Stimulated activated naive CD8-positive, alpha-beta T cell treated with anti-CD3 and anti-CD28 coated beads, Interleukin-15, amount 100 ng/mL, for 72 hours (primary cell): ENCODE data around the gene CELF1.

ENCODE experiments used
- ATAC-seq: fragments of 150-1000 bp; cut with Tn5 transposase; 2 replicates; pipeline ENCODE4 v1.10.0; 2021; ENCODE audit warnings: mild to moderate bottlenecking, moderate library complexity
- DNase-seq, 2 donors: peaks; one replicate each; pipeline ENCODE4 v3.0.0; 2021 to 2022
- H3K27ac Mint-ChIP-seq, 2 donors: one replicate each; pipeline ENCODE4 v1.8.0; 2022; ENCODE audit warnings: mild to moderate bottlenecking in 2 of 2, mixed read lengths in 2 of 2, moderate library complexity in 2 of 2
- H3K27me3 Mint-ChIP-seq: one replicate; pipeline ENCODE4 v1.8.0; 2022; ENCODE audit warnings: mixed read lengths
- H3K4me1 Mint-ChIP-seq: one replicate; pipeline ENCODE4 v1.8.0; 2022; ENCODE audit warnings: mild to moderate bottlenecking, mixed read lengths
- H3K4me3 Mint-ChIP-seq, 2 donors: one replicate each; pipeline ENCODE4 v1.8.0; 2022; ENCODE audit warnings: mild to moderate bottlenecking in 2 of 2, mixed read lengths in 2 of 2, moderate library complexity in 1 of 2
- H3K9me3 Mint-ChIP-seq, 2 donors: one replicate each; pipeline ENCODE4 v1.8.0; 2022; ENCODE audit warnings: mixed read lengths in 2 of 2

The CELF1 gene

DNA sequence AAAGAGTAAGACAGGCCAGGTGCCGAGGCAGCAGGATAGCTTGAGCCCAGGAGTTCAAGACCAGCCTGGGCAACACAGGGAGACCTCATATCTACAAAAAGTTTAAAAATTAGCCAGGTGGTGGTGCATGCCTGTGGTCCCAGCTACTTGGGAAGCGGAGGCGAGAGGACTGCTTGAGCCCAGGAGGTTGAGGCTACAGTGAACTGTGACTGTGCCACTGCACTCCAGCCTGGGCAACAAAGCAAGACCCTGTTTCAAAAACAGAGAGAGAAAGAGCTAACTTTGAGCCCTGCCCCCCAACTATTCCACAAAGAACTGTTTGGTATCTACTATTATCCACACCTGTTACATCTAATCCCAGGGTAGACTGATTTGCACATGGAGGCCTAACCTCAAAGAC is 54.8 kb downstream of the CELF1 start:
- ATAC-seq = no peak
- H3K9me3 Mint-ChIP-seq = no peaks in the 10 kb centered on the region
- H3K4me3 Mint-ChIP-seq = no peak overlapping the region
- no peak for DNase-seq
- H3K27ac Mint-ChIP-seq = peak overlapping the region in 1 of 2 donors; percentile 34
- H3K4me1 Mint-ChIP-seq = peaks cover 29% of the 10 kb centered on the region
- H3K27me3 Mint-ChIP-seq = no peaks in the 10 kb centered on the region

DNA sequence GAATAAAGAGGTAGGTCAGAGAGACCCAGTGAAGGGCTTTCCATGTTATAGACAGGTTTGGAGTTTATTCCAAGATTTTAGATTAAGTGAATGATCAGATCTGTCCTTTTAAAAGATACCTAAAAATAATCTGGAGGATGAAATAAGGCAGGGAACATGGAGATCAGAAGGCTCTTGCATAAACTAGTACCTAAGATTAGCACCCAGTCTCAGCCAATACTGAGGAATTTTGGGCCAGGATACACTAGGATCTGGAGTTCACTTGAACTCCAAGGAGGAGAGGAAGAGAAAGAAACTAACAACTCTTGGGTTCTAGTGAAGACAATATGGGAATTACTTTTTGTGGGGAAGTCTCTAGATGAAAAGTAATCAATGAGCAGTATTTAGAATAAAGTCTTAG is 56.1 kb downstream of the CELF1 start:
- no peak overlapping the region for H3K27ac Mint-ChIP-seq
- H3K4me1 Mint-ChIP-seq = peaks cover 17% of the 10 kb centered on the region
- no peak for ATAC-seq
- no peak for DNase-seq
- H3K4me3 Mint-ChIP-seq = no peak overlapping the region
- no peaks in the 10 kb centered on the region for H3K27me3 Mint-ChIP-seq
- H3K9me3 Mint-ChIP-seq = no peaks in the 10 kb centered on the region

GRCh38 chr11:47495856-47496217 is 57.1 kb downstream of the CELF1 start:
- DNase-seq = no peak
- Mint-ChIP-seq H3K27ac (no peak overlapping the region), H3K27me3 (no peaks in the 10 kb centered on the region), H3K4me3 (no peak overlapping the region), H3K4me1 (peaks cover 14% of the 10 kb centered on the region), H3K9me3 (no peaks in the 10 kb centered on the region)
- ATAC-seq = no peak

- DNase-seq (no peak), ATAC-seq (no peak)
- H3K4me1 Mint-ChIP-seq = peaks cover 11% of the 10 kb centered on the region
- no peaks in the 10 kb centered on the region for H3K27me3 Mint-ChIP-seq
- no peak overlapping the region for H3K27ac Mint-ChIP-seq
- no peak overlapping the region for H3K4me3 Mint-ChIP-seq
- H3K9me3 Mint-ChIP-seq = no peaks in the 10 kb centered on the region
These were observed 57.7 kb downstream of the CELF1 start for GRCh38 chr11:47495011-47495855.

GRCh38 chr11:47489395-47489755 is 63.6 kb downstream of the CELF1 start:
- Mint-ChIP-seq H3K27ac (no peak overlapping the region), H3K9me3 (no peaks in the 10 kb centered on the region), H3K27me3 (no peaks in the 10 kb centered on the region), H3K4me3 (no peak overlapping the region), H3K4me1 (peaks cover 16% of the 10 kb centered on the region)
- DNase-seq = no peak
- no peak for ATAC-seq

DNA sequence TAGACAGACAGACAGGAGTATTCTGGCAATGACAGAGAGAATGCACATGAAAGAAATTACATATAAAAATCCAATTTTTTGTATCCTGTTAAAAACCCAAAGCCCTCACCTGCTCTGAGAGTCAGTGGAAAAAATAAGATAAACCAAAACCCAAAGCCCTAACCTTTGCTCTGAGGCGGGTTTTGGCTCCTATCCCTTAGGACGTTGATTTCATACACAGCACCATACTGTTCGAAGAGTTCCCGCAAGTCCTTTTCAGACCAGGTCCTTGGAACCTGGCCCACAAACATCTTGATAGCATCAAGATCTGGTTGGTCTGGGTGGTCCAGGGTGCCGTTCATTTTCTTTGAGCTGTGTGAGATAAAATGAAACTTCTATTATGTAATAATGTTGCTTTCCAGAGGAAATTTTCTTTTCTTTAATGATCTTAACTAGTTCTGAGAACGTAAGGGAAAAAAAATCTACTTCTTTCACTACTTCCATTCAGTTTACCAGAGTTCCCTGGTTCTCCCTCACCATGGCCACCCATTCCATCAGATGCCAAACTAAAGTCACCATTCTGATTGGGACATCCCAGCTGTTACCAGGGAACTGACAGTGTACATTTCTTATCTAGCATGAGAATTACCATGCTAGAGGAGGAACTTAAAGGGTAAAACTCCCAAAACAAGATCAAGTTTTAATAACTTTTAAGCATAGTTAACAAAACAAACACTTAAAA is 64.1 kb downstream of the CELF1 start:
- Mint-ChIP-seq H3K27ac (no peak overlapping the region), H3K4me3 (no peak overlapping the region), H3K27me3 (no peaks in the 10 kb centered on the region), H3K9me3 (no peaks in the 10 kb centered on the region), H3K4me1 (peaks cover 16% of the 10 kb centered on the region)
- DNase-seq = no peak
- ATAC-seq = no peak

DNA sequence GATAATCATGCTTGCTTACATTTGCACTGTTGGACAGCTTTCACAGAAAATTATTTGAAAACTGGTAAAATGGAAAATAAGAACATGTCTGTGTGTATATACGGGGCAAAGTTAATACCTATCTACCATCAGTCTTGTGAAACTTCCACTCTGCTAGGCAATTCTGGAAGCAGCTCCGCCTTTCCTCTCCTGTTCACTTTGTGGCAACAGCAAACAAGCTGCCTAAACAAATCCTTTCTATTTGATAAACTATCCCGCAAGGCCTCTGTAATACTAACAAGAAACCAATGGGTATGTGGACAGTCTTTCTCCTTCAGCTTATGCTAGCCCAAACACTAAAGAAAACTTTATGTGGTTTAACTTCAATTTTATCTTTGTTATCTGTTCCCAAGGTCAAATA is 64.8 kb downstream of the CELF1 start:
- H3K4me1 Mint-ChIP-seq = peaks cover 16% of the 10 kb centered on the region
- ATAC-seq = no peak

DNA sequence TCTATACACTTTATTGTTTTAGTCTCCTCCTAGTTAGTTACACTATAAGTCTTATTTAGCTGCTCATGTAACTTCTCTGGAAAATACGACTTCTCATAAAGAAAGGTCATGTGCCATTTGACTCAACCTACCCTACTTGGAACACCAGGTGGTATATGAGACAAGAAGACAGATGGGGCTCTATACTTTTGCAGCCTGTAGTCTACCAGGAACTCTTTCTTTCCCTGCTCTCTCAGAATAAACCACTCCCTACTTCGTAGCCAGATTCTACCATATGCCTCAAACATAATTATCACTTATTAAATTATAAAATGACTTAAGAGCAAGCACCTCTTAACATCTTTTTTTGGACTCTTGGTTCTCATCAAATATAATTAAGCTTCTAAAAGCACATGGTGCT is 65.5 kb downstream of the CELF1 start:
- ATAC-seq = no peak

More for the DNA sequence above, 64.8 kb downstream of the CELF1 start:
- H3K4me3 Mint-ChIP-seq = no peak overlapping the region
- DNase-seq = no peak
- H3K9me3 Mint-ChIP-seq = no peaks in the 10 kb centered on the region
- no peaks in the 10 kb centered on the region for H3K27me3 Mint-ChIP-seq
- no peak overlapping the region for H3K27ac Mint-ChIP-seq

DNA sequence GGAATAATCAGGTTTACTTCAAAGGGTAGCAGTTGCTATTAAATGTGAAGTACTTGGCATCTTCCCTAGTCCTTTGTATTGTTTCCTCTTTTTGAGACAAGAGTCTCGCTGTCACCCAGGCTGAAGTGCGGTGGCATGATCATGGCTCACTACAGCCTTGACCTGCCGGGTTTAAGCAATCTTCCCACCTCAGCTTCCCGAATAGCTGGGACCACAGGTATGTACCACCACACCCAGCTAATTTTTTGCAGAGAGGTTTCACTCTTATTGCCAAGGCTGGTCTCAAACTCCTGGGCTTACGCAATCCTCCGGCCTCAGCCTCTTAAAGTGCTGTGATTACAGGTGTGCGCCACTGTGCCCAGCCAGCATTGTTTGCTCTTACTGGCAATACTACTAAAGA is 67.8 kb downstream of the CELF1 start:
- ATAC-seq (no peak), DNase-seq (no peak)
- Mint-ChIP-seq H3K27ac (no peak overlapping the region), H3K4me1 (peaks cover 13% of the 10 kb centered on the region), H3K4me3 (no peak overlapping the region), H3K9me3 (no peaks in the 10 kb centered on the region), H3K27me3 (no peaks in the 10 kb centered on the region)

More for the DNA sequence above, 65.5 kb downstream of the CELF1 start:
- DNase-seq = no peak
- Mint-ChIP-seq H3K9me3 (no peaks in the 10 kb centered on the region), H3K27ac (peak overlapping the region; percentile 54 to 87), H3K4me1 (peaks cover 16% of the 10 kb centered on the region), H3K4me3 (no peak overlapping the region), H3K27me3 (no peaks in the 10 kb centered on the region)

DNA sequence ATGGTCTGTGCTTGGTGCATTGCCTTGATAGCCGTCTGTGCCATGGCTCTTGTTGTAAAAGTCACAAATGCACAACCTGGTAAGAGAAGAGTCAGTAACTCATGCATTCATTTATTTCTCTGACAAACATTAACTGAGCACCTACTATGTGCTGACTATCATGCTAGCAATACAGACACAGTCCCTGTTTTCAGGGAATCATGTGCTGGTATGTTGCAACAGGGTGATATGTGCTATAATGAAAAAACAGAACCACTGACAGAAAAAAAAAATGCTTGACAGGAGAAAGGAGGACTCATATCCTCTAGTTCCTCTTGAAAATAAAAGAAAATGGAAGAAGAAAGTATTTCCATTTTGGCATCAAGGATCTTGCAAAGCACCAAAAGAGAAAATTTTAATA is 69.5 kb downstream of the CELF1 start:
- ATAC-seq (no peak), DNase-seq (no peak)
- H3K27me3 Mint-ChIP-seq = no peaks in the 10 kb centered on the region
- no peaks in the 10 kb centered on the region for H3K9me3 Mint-ChIP-seq
- H3K27ac Mint-ChIP-seq = peak overlapping the region in 1 of 2 donors; percentile 26
- H3K4me1 Mint-ChIP-seq = peaks cover 10% of the 10 kb centered on the region
- no peak overlapping the region for H3K4me3 Mint-ChIP-seq

GRCh38 chr11:47480762-47481161 is 72.2 kb downstream of the CELF1 start:
- H3K4me3 Mint-ChIP-seq = no peak overlapping the region
- H3K4me1 Mint-ChIP-seq = no peaks in the 10 kb centered on the region

GRCh38 chr11:47478651-47479329 is 74.1 kb downstream of the CELF1 start:
- no peak overlapping the region for H3K4me3 Mint-ChIP-seq
- H3K4me1 Mint-ChIP-seq = no peaks in the 10 kb centered on the region
- H3K27me3 Mint-ChIP-seq = no peaks in the 10 kb centered on the region
- H3K27ac Mint-ChIP-seq = peak overlapping the region in 1 of 2 donors; percentile 82
- H3K9me3 Mint-ChIP-seq = no peaks in the 10 kb centered on the region
- DNase-seq (no peak), ATAC-seq (no peak)

More at GRCh38 chr11:47480762-47481161, 72.2 kb downstream of the CELF1 start:
- Mint-ChIP-seq H3K27me3 (no peaks in the 10 kb centered on the region), H3K9me3 (no peaks in the 10 kb centered on the region), H3K27ac (peak overlapping the region in 1 of 2 donors; percentile 54)
- DNase-seq (no peak), ATAC-seq (no peak)

DNA sequence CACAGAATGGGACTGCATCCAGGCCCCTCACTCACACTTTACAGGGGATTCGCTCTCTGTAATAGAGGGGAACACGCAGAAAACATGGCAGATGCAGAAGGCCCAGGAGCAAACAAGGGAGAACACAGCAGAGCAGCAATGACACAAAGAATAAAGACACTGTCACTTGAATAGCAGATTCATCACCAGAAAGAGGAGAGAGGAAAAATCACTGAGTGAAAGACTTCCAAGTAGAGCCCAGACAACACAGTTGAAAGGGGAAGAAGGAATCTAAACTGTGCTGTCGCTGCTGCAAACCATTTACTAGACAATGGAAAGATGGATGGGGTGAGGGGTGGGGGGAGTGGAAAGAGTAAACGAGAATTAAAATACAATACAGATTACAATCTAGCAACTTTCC is 75.2 kb downstream of the CELF1 start:
- H3K27ac Mint-ChIP-seq = no peak overlapping the region
- DNase-seq (no peak), ATAC-seq (no peak)
- no peaks in the 10 kb centered on the region for H3K4me1 Mint-ChIP-seq
- H3K27me3 Mint-ChIP-seq = no peaks in the 10 kb centered on the region
- H3K4me3 Mint-ChIP-seq = no peak overlapping the region
- no peaks in the 10 kb centered on the region for H3K9me3 Mint-ChIP-seq

DNA sequence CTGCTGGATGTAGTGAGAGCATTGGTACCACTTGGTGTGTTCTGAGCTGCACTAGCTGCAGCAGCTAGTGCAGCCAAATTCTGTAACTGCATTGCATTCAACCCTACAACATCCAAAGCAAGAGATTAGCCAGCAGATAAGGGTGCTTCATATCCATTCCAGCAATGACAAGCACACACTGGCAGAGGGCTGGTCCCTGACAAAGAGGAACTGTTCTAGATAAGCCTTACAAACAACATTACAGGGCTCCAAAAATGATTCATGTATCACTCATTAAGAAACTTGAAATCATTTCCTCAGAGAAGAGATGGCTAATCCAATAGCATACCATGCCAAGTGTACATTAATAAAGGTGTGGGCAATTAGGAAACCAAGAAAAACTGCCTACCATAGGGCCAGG is 75.6 kb downstream of the CELF1 start:
- H3K4me1 Mint-ChIP-seq = no peaks in the 10 kb centered on the region
- H3K27me3 Mint-ChIP-seq = no peaks in the 10 kb centered on the region
- H3K27ac Mint-ChIP-seq = peak overlapping the region in 1 of 2 donors; percentile 29
- no peak overlapping the region for H3K4me3 Mint-ChIP-seq
- no peaks in the 10 kb centered on the region for H3K9me3 Mint-ChIP-seq
- DNase-seq = no peak
- ATAC-seq = peak; percentile 31

GRCh38 chr11:47470671-47471070 is 82.3 kb downstream of the CELF1 start:
- Mint-ChIP-seq H3K27ac (peak overlapping the region in 1 of 2 donors; percentile 75), H3K9me3 (no peaks in the 10 kb centered on the region), H3K4me3 (no peak overlapping the region), H3K27me3 (no peaks in the 10 kb centered on the region), H3K4me1 (peaks cover 14% of the 10 kb centered on the region)
- ATAC-seq (no peak), DNase-seq (no peak)
